ENCODE measurements around the gene CD58.

Gene CD58

DNA sequence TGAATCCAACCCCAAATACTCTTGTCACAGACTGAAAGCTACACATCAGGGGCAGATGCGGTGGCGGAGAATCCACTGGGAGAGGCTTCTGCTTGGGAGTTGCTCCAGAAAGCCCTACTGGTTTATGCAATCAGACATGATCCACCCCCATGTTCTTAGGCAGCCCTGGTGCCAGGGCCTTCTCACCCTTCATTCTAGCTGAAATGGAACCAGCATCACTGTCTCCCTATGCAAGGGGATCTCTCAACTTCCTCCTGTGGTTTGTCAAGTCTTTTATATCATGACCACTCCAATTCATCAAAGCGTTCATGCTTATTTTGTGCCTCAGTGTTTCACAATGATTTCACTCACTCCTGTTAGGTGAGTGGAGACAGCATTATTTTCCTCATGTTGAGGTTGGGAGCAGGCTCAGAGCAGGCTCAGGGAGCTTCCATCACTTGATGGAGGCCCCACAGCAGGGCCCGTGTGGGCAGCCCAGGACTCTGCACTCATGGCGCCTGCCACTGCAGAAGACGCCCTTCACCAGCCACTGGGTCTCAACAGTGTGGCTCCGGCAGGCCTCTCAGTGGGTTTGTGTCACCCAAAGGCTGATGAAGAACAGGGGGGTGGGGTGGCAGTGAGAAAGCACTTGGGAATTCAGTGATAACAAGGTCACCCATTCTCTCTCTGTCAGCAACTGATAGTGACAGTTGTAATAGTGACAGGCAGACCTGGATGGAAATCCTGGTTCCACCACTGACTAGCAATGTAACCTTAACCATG is 67.1 kb downstream of the CD58 start:
- no peak for DNase-seq
- in situ Hi-C loops (cut with HindIII; ENCODE audit: low pct_ligation_motif_present, low pct_unique_long_range_greater_than_20kb, low sequenced_read_pairs) = no loop called here

- DNase-seq = no peak
- in situ Hi-C loops (cut with HindIII; ENCODE audit: low pct_ligation_motif_present, low pct_unique_long_range_greater_than_20kb, low sequenced_read_pairs) = no loop called here
Observed at GRCh38 chr1:116502671-116503314, 68.0 kb downstream of the CD58 start.

DNA sequence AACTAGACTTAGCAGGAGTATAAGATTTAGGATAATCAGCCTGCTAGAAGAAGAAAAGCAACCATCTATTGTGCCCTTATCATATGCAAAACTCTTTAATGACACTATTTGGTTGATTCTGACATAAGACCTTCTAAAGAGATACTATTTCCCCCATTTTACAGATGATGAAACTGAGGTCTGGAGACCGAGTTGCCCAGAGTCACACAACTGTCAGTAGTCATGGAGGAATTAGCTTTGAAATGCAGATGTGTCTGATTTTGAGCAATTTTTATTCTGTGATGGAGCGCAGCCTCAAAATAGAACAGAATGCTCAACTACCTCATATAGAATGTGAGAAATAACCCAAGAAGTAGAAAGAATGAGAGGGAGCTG is 69.0 kb downstream of the CD58 start:
- in situ Hi-C loops (cut with HindIII; ENCODE audit: low pct_ligation_motif_present, low pct_unique_long_range_greater_than_20kb, low sequenced_read_pairs) = no loop called here
- no peak for DNase-seq

- DNase-seq = no peak
- in situ Hi-C loops (cut with HindIII; ENCODE audit: low pct_ligation_motif_present, low pct_unique_long_range_greater_than_20kb, low sequenced_read_pairs) = no loop called here
Observed at GRCh38 chr1:116501125-116501869, 69.5 kb downstream of the CD58 start.

DNA sequence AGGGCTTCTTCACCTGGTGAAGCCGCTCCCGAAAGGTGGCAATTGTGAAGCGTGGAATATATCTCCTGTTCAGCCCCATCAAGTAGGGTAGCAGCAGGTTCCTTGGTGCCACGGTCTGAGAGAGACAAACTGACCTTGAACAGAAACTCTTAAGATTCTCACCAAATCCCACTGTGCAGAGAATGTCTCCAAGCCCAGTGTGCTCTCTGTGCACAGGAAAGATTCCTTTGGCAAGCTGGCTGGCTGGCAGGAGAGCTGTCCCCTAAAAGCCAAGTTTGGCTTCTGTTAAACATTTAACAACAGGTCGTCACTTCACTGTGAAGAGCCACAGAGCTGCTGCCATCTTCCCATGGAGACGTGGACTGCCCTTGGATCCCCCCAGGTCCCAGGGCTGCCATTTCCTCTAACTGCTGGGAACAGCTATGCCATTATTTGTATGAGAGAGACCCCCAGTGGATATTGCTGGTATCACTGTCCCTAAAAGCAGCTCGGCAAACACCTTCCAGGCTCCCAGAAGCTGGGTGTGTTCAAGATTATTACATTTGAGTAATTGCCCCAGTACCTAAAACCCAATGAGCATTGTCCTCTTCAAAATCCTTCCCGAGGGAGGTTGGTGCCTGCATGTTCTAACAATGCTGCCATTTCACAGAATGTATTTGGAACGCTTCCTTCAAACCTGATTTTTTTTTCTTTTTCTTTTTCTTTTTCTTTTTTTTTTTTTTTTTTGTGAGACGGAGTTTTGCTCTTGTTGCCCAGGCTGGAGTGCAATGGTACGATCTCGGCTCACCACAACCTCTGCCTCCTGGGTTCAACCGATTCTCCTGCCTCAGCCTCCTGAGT is 71.8 kb downstream of the CD58 start:
- in situ Hi-C loops (cut with HindIII; ENCODE audit: low pct_ligation_motif_present, low pct_unique_long_range_greater_than_20kb, low sequenced_read_pairs) = loop anchor here (25.0 kb wide), 1 partner anchor 362 kb away; no protein-coding TSS in a partner anchor
- DNase-seq = peak; percentile 65

GRCh38 chr1:116497656-116498055 is 73.2 kb downstream of the CD58 start:
- no peak for DNase-seq
- in situ Hi-C loops (cut with HindIII; ENCODE audit: low pct_ligation_motif_present, low pct_unique_long_range_greater_than_20kb, low sequenced_read_pairs) = loop anchor here (25.0 kb wide), 1 partner anchor 360 kb away; no protein-coding TSS in a partner anchor

DNA sequence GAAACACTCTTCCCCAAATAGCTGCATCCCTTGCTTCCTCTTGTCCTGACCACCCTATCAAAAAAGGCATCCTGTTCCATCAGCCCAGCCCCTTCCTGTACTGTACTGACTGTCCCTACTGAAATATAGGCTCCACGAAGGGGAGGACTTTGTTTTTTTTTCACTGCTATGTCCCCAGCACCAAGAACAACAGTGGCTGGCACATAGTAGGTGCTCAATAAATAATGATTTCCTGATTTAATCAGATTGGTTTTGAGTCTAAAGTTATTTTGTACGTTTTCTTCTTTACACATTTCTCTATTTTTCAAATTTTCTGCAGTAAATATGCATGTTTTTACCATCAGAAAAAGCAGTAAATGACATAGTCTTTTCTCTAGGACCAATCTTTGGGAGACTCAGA is 73.9 kb downstream of the CD58 start:
- no peak for DNase-seq
- in situ Hi-C loops (cut with HindIII; ENCODE audit: low pct_ligation_motif_present, low pct_unique_long_range_greater_than_20kb, low sequenced_read_pairs) = loop anchor here (25.0 kb wide), 1 partner anchor 360 kb away; no protein-coding TSS in a partner anchor

DNA sequence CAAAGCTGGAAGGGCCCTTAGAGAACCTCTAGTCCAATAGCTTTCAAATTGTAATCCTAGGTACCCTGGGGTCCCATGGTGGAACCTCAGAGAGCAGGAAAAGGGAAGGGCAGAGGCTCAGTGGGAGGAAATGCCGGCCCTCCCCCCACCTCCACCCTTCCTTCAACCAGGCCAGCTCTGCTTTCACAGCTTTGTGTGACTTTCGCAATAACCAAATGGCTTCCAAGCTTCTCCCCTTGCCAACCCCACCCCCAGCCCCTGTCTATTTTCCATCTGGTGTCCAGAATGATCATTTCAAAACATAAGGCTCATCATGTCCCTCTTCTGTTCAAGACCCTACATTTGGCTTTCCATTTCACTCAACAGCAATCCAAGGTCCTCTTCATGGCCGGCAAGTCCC is 74.4 kb downstream of the CD58 start:
- DNase-seq = no peak

DNA sequence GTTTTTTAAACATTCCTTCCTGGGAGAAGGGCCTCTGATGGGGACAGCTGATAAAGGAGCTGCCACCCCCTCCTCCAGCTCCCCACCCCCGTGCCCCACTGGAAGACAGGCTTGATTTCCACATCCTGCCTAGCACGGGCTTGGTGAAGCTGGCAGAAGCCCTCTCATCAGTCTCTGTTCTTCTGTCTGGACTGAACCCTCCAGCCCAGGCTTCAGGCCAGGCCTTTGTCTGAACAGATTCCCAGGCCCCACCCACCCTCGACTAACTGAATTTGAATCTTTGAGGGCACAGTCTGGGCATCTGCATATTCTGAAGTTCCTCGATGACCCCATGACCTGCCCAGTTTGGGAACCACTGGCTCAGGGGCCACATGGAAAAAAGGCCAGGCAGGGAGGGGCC is 75.3 kb downstream of the CD58 start:
- in situ Hi-C loops (cut with HindIII; ENCODE audit: low pct_ligation_motif_present, low pct_unique_long_range_greater_than_20kb, low sequenced_read_pairs) = loop anchor here (25.0 kb wide), 1 partner anchor 358 kb away; no protein-coding TSS in a partner anchor
- DNase-seq = no peak

More for the DNA sequence above, 74.4 kb downstream of the CD58 start:
- in situ Hi-C loops (cut with HindIII; ENCODE audit: low pct_ligation_motif_present, low pct_unique_long_range_greater_than_20kb, low sequenced_read_pairs) = loop anchor here (25.0 kb wide), 1 partner anchor 359 kb away; no protein-coding TSS in a partner anchor

DNA sequence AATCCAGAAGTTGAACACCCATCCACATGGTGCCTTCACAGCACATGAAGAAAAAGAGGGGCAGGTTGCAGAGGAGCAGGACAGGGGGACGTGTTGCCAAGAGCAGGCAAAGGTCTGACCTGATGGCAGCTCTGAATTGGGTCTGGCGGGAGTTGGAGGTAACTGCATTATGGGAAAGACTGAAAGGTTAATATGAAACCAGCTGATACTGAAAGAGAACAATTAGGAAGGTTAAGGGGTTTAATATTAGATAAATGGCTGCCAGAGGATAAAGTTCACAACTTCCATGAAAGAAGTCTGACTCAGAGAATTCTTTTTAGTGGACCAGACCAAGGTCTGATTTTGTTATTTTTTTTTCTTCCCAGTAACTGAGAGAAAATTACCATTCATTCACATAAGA is 76.1 kb downstream of the CD58 start:
- no peak for DNase-seq
- in situ Hi-C loops (cut with HindIII; ENCODE audit: low pct_ligation_motif_present, low pct_unique_long_range_greater_than_20kb, low sequenced_read_pairs) = loop anchor here (25.0 kb wide), 1 partner anchor 357 kb away; no protein-coding TSS in a partner anchor

DNA sequence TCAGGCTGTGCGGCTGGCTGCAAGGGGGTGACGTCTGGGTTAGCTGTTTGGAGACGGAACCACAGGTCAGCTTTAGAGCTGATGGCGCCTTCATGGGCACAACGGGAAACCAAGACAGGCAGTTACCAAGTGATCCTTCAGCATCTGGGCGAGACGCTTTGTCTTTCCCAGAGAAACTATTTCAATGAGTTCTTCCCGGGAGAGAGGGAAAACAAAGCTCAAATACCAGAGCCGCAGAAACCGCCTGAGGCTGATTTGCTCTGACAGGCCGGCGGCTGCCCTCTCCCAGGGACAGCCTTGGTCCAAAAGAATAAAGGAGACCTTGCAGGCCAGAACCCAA is 76.5 kb downstream of the CD58 start:
- no peak for DNase-seq
- in situ Hi-C loops (cut with HindIII; ENCODE audit: low pct_ligation_motif_present, low pct_unique_long_range_greater_than_20kb, low sequenced_read_pairs) = loop anchor here (25.0 kb wide), 1 partner anchor 357 kb away; no protein-coding TSS in a partner anchor

DNA sequence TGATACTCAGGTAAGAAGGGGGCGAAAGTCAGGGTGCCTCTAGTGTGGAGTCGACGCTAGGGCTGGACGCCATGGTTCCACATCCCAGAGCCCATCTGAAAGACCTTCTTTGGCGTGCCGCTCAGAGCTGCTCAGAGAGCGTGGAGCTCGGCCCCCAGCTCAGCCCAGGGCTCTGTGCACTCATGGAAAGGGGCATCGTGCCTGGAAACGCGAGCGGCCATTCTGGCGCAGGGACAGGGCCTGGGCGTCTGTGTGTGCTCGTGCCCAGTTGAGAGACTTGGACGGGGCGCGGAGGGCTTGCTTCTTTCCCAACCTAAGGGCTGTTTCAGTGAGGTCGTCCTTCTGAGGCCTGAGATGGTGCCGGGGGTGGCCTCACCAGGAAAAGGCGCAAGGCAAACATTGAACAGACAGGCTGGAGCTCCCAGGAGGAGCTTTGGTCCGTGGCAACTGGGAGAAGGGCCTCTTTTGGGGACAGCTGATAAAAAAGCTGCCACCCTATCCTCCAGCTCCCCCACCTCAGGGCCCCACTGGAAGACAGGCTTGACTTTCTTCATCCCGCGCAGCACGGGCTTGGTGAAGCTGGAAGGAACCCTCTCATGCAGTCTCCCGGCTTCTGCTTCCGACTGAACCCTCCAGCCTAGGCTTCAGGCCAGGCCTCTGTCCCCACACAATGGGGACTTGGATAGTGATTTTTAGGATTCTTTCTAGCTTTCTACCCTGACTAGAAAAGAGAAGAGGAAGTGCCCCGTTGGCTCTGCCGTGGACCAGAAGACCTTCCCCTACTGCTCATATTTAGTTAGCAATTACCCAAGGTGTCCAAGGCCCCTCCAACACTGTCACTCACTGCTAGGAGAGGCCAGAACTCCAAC is 77.1 kb downstream of the CD58 start:
- no peak for DNase-seq
- in situ Hi-C loops (cut with HindIII; ENCODE audit: low pct_ligation_motif_present, low pct_unique_long_range_greater_than_20kb, low sequenced_read_pairs) = loop anchor here (25.0 kb wide), 1 partner anchor 356 kb away; no protein-coding TSS in a partner anchor

DNA sequence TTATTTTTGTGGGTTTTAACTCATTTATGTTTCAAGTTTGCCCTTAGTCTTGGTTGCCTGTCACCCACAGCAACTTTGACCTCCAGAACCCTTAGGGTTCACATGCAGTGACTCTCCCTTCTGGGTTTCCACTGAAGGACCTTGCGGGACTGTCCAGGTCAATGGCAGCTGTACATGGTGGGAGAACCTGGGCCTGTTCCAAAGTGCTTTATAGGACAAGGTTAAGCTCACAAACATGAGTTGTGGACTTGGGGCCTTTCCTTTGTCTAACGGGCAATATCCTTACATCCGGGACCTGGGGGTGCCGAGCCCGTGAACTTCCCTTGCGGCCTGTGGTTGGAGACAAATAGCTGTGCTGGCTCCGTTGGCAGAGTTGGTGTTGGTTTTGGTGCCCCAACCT is 77.8 kb downstream of the CD58 start:
- in situ Hi-C loops (cut with HindIII; ENCODE audit: low pct_ligation_motif_present, low pct_unique_long_range_greater_than_20kb, low sequenced_read_pairs) = loop anchor here (25.0 kb wide), 1 partner anchor 356 kb away; no protein-coding TSS in a partner anchor

GRCh38 chr1:116492358-116492811 is 78.4 kb downstream of the CD58 start:
- in situ Hi-C loops (cut with HindIII; ENCODE audit: low pct_ligation_motif_present, low pct_unique_long_range_greater_than_20kb, low sequenced_read_pairs) = loop anchor here (25.0 kb wide), 1 partner anchor 355 kb away; no protein-coding TSS in a partner anchor
- no peak for DNase-seq

More for the DNA sequence above, 77.8 kb downstream of the CD58 start:
- no peak for DNase-seq

DNA sequence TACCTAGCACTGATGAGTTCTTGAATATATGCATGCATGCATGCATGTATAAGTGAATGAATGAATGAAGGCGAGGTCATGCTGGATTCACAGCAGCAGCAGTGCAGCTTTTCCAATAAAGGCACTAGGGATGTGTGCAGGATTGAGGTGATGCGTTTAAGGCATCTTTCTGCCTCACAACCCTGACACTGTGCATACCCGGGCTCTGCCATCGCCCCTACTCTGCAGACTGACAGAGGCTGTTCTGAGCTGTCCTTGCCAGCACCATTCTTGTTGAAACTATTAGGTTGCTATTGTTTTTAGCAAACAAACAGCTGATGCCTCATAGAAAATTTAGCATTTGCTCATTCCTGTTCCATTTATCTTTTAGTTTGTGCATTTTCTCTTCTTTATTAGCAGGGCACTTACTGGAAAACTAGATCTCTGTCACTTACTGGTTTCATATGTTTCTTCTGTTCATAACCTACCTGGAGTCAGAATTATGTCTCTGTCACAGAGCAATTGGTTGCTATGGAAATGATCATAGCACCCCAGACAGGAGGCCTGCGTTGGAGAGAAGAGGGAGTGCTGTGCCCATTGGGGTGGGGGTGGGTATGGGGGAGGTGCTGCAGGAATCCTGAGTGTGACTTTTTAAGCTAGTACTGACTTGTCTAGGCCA is 79.0 kb downstream of the CD58 start:
- in situ Hi-C loops (cut with HindIII; ENCODE audit: low pct_ligation_motif_present, low pct_unique_long_range_greater_than_20kb, low sequenced_read_pairs) = loop anchor here (25.0 kb wide), 1 partner anchor 355 kb away; no protein-coding TSS in a partner anchor
- no peak for DNase-seq

DNA sequence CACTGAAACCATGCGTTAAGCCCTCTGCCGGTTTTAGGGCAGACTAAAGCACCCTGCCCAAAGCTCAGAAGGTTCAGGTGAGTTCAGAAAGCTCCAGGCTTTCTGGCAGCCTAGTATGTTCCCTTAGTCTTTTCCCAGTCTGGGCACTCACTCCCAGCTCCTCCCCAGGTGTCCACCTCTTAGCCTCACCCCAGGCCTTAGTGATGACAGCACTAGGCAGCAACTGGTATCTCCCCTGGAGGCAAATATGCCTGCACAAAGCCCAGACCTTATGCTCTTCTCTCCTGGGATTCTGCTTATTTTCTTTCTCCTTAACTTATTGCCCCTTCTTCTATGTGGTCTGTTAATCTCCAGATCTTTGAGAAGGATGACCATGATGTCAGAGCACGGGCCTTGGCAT is 80.2 kb downstream of the CD58 start:
- no peak for DNase-seq
- in situ Hi-C loops (cut with HindIII; ENCODE audit: low pct_ligation_motif_present, low pct_unique_long_range_greater_than_20kb, low sequenced_read_pairs) = loop anchor here (25.0 kb wide), 1 partner anchor 353 kb away; no protein-coding TSS in a partner anchor
